G401 (cell line): ENCODE measurements around the gene POLR1G. TPM values are rescaled to one million over a fixed set of nuclear protein-coding genes. Genes with fewer than 3 reads are reported as not detected.
"Not testable (repeated sequence)": the region's sequence is repeated elsewhere in the genome, so short reads cannot be mapped to it uniquely, and the experiment has no call there.

Source experiments
- DNase-seq: peaks from one replicate; pipeline ENCODE4 v3.0.0-alpha.2; 2015; ENCODE audit warnings: low spot score
- in situ Hi-C: cut with HindIII; loops from 2 replicates; pipeline ENCODE4 v1.10.0; 2016; ENCODE audit warnings: low sequenced_read_pairs, mixed read lengths
- total RNA-seq: library from RNA; depleted of rRNA; stranded (reverse); fragments of >200 nt; shearing (Covaris generic); gene quantifications from 2 replicates; pipeline ENCODE4 v1.2.3, GENCODE V29; 2014

Gene POLR1G
- total RNA-seq, 1 experiment from 2014 or later, result 32.3 TPM

- in situ Hi-C loops, result no loop called here
- peak; percentile 20 for DNase-seq
These were observed 13.0 kb downstream of the POLR1G start for GRCh38 chr19:45419396-45419795.

GRCh38 chr19:45419895-45420294, 13.5 kb downstream of the POLR1G start:
- DNase-seq, result no peak
- in situ Hi-C loops, result no loop called here

- no peak for DNase-seq
- in situ Hi-C loops, result no loop called here
These were observed 13.9 kb downstream of the POLR1G start for GRCh38 chr19:45420356-45420755.

- in situ Hi-C loops, result no loop called here
- DNase-seq, result no peak
These were observed 14.4 kb downstream of the POLR1G start for GRCh38 chr19:45420871-45421270.

GRCh38 chr19:45421947-45422498, 15.6 kb downstream of the POLR1G start:
- in situ Hi-C loops, result no loop called here
- no peak for DNase-seq

GRCh38 chr19:45423033-45423588, 16.7 kb downstream of the POLR1G start:
- no peak for DNase-seq
- in situ Hi-C loops, result no loop called here

- in situ Hi-C loops, result no loop called here
- DNase-seq, result peak; percentile 95
These were observed 17.2 kb downstream of the POLR1G start, which contains the start of gene ERCC1 for GRCh38 chr19:45423589-45424190. ERCC1 (minus strand) TSS chr19:45423917; CDS start chr19:45423374, 543 bp downstream.

- no peak for DNase-seq
- in situ Hi-C loops, result no loop called here
These were observed 18.0 kb downstream of the POLR1G start for GRCh38 chr19:45424191-45425058.

- in situ Hi-C loops, result no loop called here
- DNase-seq, result no peak
These were observed 22.2 kb downstream of the POLR1G start for GRCh38 chr19:45428384-45429231.

GRCh38 chr19:45429896-45430295, 23.5 kb downstream of the POLR1G start:
- in situ Hi-C loops, DNase-seq: not testable (repeated sequence)

GRCh38 chr19:45431008-45431407, 24.6 kb downstream of the POLR1G start:
- in situ Hi-C loops, DNase-seq: not testable (repeated sequence)

- DNase-seq, in situ Hi-C loops: not testable (repeated sequence)
These were observed 26.1 kb downstream of the POLR1G start for GRCh38 chr19:45432543-45432942.

- in situ Hi-C loops, result no loop called here
These were observed 30.9 kb downstream of the POLR1G start for GRCh38 chr19:45437328-45437727.

GRCh38 chr19:45439190-45439568, 32.7 kb downstream of the POLR1G start:
- no peak for DNase-seq
- in situ Hi-C loops, result no loop called here

More at GRCh38 chr19:45437328-45437727, 30.9 kb downstream of the POLR1G start:
- no peak for DNase-seq

GRCh38 chr19:45439569-45440258, 33.3 kb downstream of the POLR1G start:
- in situ Hi-C loops, result no loop called here
- peak; percentile 84 for DNase-seq

GRCh38 chr19:45440259-45440638, 33.8 kb downstream of the POLR1G start:
- in situ Hi-C loops, result no loop called here
- no peak for DNase-seq

GRCh38 chr19:45440873-45441654, 34.6 kb downstream of the POLR1G start:
- DNase-seq, result peak; percentile 48
- in situ Hi-C loops, result no loop called here

- no peak for DNase-seq
- in situ Hi-C loops, result no loop called here
These were observed 35.9 kb downstream of the POLR1G start for GRCh38 chr19:45442408-45442777.
